Measurements from ENCODE around the gene SLC25A6.
A peak's percentile ranks its signal among the peaks of the same experiment; 100 is the strongest.

DNA sequence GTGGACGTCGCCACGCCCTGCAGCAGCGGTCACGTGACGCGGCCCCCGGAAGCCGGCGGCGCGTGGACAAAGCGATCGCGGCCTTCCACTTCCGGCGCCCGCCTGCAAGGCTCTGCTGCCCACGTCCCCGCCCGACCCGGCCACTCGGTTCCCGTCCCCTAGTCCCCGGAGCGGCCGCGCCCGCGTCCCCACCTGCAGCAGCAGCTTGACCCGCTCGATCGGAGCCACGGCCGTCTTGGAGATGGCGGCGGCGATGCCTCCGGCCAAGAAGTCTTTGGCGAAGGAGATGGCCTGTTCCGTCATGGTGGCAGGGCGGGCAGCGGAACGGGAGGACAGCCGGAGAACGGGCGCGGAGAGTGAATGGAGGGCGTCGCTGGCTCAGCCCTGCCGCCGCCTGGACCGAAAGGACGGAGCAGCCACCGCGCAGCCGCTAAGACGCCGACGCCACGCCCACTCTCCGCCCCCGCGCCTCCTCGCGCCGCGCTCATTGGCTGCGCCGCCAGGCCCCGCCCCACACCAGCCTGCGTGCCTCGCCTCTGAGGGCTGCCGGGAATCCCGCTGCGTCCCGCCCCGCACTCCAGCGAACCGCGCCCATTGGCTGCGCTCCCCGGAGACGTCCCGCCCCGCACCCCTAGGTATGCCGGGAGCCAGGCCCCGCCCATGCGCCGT, at the start of gene SLC25A6:
- TF ChIP-seq, protein P1, sequence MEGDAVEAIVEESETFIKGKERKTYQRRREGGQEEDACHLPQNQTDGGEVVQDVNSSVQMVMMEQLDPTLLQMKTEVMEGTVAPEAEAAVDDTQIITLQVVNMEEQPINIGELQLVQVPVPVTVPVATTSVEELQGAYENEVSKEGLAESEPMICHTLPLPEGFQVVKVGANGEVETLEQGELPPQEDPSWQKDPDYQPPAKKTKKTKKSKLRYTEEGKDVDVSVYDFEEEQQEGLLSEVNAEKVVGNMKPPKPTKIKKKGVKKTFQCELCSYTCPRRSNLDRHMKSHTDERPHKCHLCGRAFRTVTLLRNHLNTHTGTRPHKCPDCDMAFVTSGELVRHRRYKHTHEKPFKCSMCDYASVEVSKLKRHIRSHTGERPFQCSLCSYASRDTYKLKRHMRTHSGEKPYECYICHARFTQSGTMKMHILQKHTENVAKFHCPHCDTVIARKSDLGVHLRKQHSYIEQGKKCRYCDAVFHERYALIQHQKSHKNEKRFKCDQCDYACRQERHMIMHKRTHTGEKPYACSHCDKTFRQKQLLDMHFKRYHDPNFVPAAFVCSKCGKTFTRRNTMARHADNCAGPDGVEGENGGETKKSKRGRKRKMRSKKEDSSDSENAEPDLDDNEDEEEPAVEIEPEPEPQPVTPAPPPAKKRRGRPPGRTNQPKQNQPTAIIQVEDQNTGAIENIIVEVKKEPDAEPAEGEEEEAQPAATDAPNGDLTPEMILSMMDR (IDR thresholded peaks at IDR 0.05 in 4 of 5, conservative IDR thresholded peaks at IDR 0.05 in 1 of 5), result peak in 3 of 5 experiments; percentile 27 to 48 (median 32)
- TF ChIP-seq POLR2A (IDR thresholded peaks at IDR 0.05), result peak; percentile 95 to 98
